ENCODE results near the gene NUB1.

Gene NUB1

GRCh38 chr7:151426904-151427704 lies 85.5 kb downstream of the NUB1 start:
- DNase-seq, result no peak

GRCh38 chr7:151427705-151428377 lies 86.2 kb downstream of the NUB1 start:
- DNase-seq, result no peak
